HAP-1 (cell line): Measurements from ENCODE around the gene TSPAN14.
"Not testable (repeated sequence)": the region's sequence is repeated elsewhere in the genome, so short reads cannot be mapped to it uniquely, and the experiment has no call there.

Experiments used
- DNase-seq, 2 experiments: peaks; one replicate each; pipeline ENCODE4 v3.0.0-alpha.2; 2016 to 2020; ENCODE audit warnings: low spot score in 2 of 2
- H3K27me3 ChIP-seq: fragments of 250-450 bp; sonication (Bioruptor Pico); 2 replicates; pipeline ENCODE4 v1.5.1; 2020; ENCODE audit warnings: low read depth, mild to moderate bottlenecking, moderate library complexity
- H3K36me3 ChIP-seq: fragments of 250-450 bp; sonication (Bioruptor Pico); replicated peaks from 2 replicates; pipeline ENCODE4 v1.5.1; 2020; ENCODE audit warnings: mild to moderate bottlenecking
- H3K4me1 ChIP-seq: fragments of 250-450 bp; sonication (Bioruptor Pico); 2 replicates; pipeline ENCODE4 v1.5.1; 2020; ENCODE audit warnings: mild to moderate bottlenecking
- H3K4me3 ChIP-seq: fragments of 250-450 bp; sonication (Bioruptor Pico); 2 replicates; pipeline ENCODE4 v1.5.1; 2020; ENCODE audit warnings: mild to moderate bottlenecking, moderate library complexity
- H3K9me3 ChIP-seq: fragments of 250-450 bp; sonication (Bioruptor Pico); 2 replicates; pipeline ENCODE4 v1.5.1; 2020; ENCODE audit warnings: mild to moderate bottlenecking, moderate library complexity
- in situ Hi-C: fragments of 300-500 bp; cut with MboI; formaldehyde crosslinking; loops from 3 replicates; pipeline ENCODE4 v1.14.3; 2020; ENCODE audit warnings: low sequenced_read_pairs, inconsistent platforms, mixed read lengths

Gene TSPAN14

DNA sequence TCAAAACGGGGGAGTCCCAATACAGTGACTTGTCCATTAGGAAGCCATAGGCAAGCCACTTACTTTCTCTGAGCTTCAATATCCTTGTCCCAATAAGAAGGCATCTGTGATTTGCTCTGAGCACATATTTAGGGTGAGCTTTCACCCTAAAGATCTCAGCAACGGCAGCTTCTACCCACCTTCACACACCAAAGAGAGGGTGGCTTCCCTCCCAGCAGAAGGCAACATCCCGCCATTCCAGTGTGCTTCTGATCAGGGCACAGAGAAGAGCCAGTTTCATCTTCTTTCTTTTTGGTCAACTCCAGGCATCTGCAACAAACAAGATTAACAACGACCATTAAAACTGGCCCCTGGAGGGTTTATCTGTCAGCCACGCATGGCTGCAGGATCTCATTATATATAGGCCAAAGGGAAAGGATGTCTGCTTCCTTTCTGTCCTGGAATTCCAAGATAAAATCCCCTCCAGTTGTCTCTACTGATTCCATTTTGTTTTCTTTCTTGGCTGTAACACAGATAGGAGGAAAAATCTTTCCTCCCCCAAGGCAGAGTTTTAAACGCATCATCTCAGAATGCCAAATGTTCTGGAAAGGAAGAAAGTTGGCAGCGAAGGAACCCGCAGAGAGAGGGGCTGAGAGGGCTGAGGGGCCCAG is 83.1 kb downstream of the TSPAN14 start:
- Histone ChIP-seq H3K4me3 (no peak overlapping the region), H3K27me3 (no peaks in the 10 kb centered on the region), H3K36me3 (no peaks in the 10 kb centered on the region), H3K4me1 (no peaks in the 10 kb centered on the region), H3K9me3 (no peaks in the 10 kb centered on the region)
- in situ Hi-C loops: no loop called here
- no peak for DNase-seq

DNA sequence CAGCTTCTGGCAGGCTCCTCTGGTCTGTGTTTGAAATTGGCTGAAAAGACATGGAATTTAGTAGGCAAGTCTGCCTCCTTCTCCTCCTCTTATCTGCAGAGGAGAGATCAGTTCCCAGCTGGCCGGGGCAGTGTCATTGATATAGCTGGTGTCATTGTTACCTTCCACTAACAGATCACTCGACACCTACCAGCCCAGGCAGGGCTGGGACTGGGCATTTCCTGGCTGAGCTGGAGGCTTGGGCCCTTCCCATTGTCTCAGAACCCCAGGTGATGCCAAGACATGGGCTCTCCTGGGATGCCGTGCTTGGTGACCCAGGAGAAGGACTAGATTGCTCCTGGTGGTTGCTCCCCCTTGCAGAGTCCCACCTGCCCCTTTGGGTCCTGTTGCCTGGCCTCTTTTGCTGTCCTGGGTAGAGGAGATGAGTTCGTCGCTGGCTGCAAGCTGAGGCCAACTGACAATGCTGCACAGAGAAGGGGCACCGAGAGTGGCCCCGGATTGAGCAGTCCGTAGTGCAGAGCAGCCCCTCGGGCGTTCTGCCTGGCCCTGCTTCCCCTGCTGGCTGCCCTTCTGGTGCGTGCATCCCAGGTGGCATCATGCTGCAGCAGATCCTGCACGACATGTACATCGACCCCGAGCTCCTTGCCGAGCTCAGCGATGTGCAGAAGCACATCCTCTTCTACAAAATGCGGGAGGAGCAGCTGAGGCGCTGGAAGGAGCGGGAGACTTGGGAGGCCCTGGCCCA is 83.8 kb downstream of the TSPAN14 start, which contains the start of gene SH2D4B:
TSS of gene SH2D4B (plus strand) at position 167 of the 745 bp plus-strand sequence. CDS start at position 597, 430 bp downstream.
- Histone ChIP-seq H3K4me1 (no peaks in the 10 kb centered on the region), H3K9me3 (no peaks in the 10 kb centered on the region), H3K36me3 (no peaks in the 10 kb centered on the region), H3K4me3 (no peak within 1 kb of the TSS), H3K27me3 (no peaks in the 10 kb centered on the region)
- in situ Hi-C loops: no loop called here
- DNase-seq: no peak

GRCh38 chr10:80538481-80539185 is 84.5 kb downstream of the TSPAN14 start:
- H3K4me1 ChIP-seq: no peaks in the 10 kb centered on the region
- no peak for DNase-seq
- in situ Hi-C loops: no loop called here

GRCh38 chr10:80539421-80540031 is 85.4 kb downstream of the TSPAN14 start:
- Histone ChIP-seq H3K27me3 (no peaks in the 10 kb centered on the region), H3K4me3 (no peak overlapping the region), H3K9me3 (no peaks in the 10 kb centered on the region), H3K36me3 (no peaks in the 10 kb centered on the region), H3K4me1 (no peaks in the 10 kb centered on the region)
- DNase-seq: no peak
- in situ Hi-C loops: no loop called here

More at GRCh38 chr10:80538481-80539185, 84.5 kb downstream of the TSPAN14 start:
- Histone ChIP-seq H3K4me3 (no peak overlapping the region), H3K36me3 (no peaks in the 10 kb centered on the region), H3K9me3 (no peaks in the 10 kb centered on the region), H3K27me3 (no peaks in the 10 kb centered on the region)

- Histone ChIP-seq H3K36me3 (no peaks in the 10 kb centered on the region), H3K9me3 (no peaks in the 10 kb centered on the region), H3K4me3 (no peak overlapping the region), H3K27me3 (no peaks in the 10 kb centered on the region), H3K4me1 (no peaks in the 10 kb centered on the region)
- in situ Hi-C loops: no loop called here
- DNase-seq: no peak
Measured at GRCh38 chr10:80540136-80540535, 86.0 kb downstream of the TSPAN14 start.

DNA sequence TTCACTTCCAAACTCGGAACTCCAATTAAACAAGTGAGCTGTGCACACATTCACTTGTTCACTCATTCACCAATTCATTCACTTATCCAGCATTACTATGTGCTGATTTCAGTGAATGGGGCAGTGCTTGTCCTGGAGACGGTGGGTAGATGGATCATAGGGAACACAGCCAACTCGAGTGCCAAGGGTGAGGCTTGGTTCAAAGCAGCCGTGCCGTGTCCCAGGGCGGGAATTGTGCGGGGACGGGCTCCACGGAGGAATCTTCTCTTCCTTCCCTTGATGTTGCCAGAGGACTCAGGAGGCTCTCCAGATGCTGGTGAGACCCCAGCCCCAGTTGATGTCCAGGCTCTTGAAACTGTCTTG is 86.5 kb downstream of the TSPAN14 start:
- in situ Hi-C loops: no loop called here
- Histone ChIP-seq H3K27me3 (no peaks in the 10 kb centered on the region), H3K4me3 (no peak overlapping the region), H3K4me1 (no peaks in the 10 kb centered on the region), H3K36me3 (no peaks in the 10 kb centered on the region), H3K9me3 (no peaks in the 10 kb centered on the region)
- DNase-seq: no peak

DNA sequence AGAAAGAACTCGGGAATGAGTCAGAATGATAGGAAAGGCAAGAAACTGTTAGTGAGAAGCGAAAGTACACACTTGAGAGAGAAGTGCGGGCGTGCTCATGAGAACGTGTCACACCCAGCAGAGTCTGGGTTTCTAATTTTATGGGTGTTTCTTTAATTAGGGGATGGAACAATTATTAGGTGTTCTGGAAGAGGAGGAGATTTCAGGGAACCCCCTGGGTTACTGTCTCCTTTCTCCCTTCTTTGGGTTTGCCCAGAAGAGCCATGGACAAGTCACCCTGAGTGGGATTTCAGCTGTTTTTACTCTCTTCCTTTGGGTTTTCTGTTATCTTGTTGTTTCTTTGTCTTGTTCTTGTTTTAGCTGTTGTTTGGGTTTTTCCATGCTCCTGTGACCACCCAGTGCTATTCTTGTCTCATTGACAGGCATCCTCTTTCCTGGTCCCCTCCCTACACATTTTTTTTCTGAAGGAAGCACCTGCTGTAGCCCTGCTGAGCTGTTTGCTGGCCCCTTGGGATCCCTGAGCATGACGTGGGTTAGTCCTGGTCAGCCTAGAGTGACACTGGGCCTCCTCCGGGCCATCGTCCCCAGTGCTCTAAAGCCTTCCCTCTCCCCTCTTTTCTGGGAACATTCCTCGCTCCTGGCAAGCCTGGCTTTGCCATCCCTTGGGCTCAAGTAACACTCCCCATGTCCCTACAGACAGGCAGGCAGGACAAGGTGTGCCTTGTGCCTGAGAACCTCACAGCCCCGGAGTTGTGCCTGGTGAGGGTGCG is 87.1 kb downstream of the TSPAN14 start:
- no peaks in the 10 kb centered on the region for H3K27me3 ChIP-seq
- no peaks in the 10 kb centered on the region for H3K9me3 ChIP-seq
- no peak for DNase-seq
- in situ Hi-C loops: no loop called here
- H3K36me3 ChIP-seq: no peaks in the 10 kb centered on the region
- no peaks in the 10 kb centered on the region for H3K4me1 ChIP-seq
- no peak overlapping the region for H3K4me3 ChIP-seq

GRCh38 chr10:80542053-80542452 is 87.9 kb downstream of the TSPAN14 start:
- in situ Hi-C loops: no loop called here
- no peaks in the 10 kb centered on the region for H3K27me3 ChIP-seq
- no peaks in the 10 kb centered on the region for H3K36me3 ChIP-seq
- no peak for DNase-seq
- no peaks in the 10 kb centered on the region for H3K9me3 ChIP-seq
- no peak overlapping the region for H3K4me3 ChIP-seq
- H3K4me1 ChIP-seq: no peaks in the 10 kb centered on the region

DNA sequence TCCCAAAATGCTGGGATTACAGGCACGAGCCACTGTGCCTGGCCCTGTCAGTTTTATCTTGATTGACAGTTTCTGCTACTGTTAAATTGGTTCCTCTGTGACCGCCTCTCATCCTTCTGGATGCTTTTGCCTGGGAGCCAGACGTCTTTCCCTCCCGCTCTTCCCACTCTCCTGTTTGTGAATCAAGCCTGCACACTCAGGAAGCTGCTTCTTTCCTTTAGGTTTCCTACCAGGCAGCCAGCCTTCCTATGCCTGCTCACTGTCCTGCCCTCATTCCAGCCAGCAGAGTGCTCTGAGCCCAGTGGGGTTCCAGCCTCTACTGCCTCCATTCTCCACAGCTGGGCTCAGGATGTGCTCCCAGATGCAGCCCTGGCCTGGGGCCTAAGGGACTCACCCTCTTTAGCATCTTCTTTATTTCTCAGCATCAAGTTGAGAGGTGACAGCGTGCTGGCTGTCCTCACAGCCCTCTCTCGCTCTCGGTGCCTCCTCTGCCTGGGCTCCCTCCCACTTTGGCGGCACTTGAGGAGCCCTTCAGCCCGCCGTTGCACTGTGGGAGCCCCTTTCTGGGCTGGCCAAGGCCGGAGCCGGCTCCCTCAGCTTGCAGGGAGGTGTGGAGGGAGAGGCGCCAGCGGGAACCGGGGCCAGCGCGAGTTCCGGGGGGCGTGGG is 88.7 kb downstream of the TSPAN14 start:
- H3K4me3 ChIP-seq: no peak overlapping the region
- no peaks in the 10 kb centered on the region for H3K9me3 ChIP-seq
- H3K36me3 ChIP-seq: no peaks in the 10 kb centered on the region
- in situ Hi-C loops: no loop called here
- H3K27me3 ChIP-seq: no peaks in the 10 kb centered on the region
- H3K4me1 ChIP-seq: no peaks in the 10 kb centered on the region
- no peak for DNase-seq

- H3K4me3 ChIP-seq, in situ Hi-C loops, H3K9me3 ChIP-seq, H3K27me3 ChIP-seq, DNase-seq, H3K4me1 ChIP-seq, H3K36me3 ChIP-seq: not testable (repeated sequence)
Measured at GRCh38 chr10:80543319-80543672, 89.2 kb downstream of the TSPAN14 start.

DNA sequence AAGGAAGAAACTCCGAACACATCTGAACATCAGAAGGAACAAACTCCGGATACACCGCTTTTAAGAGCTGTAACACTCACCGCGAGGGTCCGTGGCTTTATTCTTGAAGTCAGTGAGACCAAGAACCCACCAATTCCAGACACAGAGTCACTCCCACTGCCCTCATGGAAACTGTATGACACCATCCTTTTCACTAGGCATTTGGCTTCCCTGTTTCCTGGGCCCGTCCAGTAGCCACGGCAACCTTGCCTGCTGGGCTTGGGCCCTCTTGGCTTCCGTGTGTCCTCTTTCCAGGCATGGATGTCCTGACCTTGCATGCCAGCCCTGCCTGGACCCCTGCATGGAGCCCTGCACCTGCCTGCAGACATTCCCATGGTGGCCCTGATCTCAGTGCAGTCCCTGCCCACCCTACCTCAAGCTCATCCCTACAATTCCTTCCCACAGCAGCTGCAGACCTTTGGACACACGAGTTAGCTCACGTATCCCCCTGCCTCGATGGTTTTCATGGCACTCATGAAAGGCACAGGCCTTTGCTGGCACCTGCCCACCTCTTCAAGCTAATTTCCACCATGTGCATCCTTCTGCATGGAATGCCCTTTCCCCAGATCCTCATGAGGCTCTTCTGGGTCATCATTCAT is 90.3 kb downstream of the TSPAN14 start:
- no peak for DNase-seq
- H3K9me3 ChIP-seq: no peaks in the 10 kb centered on the region
- no peaks in the 10 kb centered on the region for H3K36me3 ChIP-seq
- in situ Hi-C loops: no loop called here
- no peak overlapping the region for H3K4me3 ChIP-seq
- no peaks in the 10 kb centered on the region for H3K4me1 ChIP-seq
- H3K27me3 ChIP-seq: no peaks in the 10 kb centered on the region

- Histone ChIP-seq H3K4me3 (no peak overlapping the region), H3K27me3 (no peaks in the 10 kb centered on the region), H3K36me3 (no peaks in the 10 kb centered on the region), H3K4me1 (no peaks in the 10 kb centered on the region), H3K9me3 (no peaks in the 10 kb centered on the region)
- in situ Hi-C loops: no loop called here
- DNase-seq: no peak
Measured at GRCh38 chr10:80545258-80545881, 91.3 kb downstream of the TSPAN14 start.
